Inferior parietal cortex (tissue), 1 donor: ENCODE measurements around the gene RGP1.

Experiments
- DNase-seq: peaks from one replicate; pipeline ENCODE4 v3.0.0-alpha.2; 2016; ENCODE audit errors: extremely low spot score

Gene RGP1

DNA sequence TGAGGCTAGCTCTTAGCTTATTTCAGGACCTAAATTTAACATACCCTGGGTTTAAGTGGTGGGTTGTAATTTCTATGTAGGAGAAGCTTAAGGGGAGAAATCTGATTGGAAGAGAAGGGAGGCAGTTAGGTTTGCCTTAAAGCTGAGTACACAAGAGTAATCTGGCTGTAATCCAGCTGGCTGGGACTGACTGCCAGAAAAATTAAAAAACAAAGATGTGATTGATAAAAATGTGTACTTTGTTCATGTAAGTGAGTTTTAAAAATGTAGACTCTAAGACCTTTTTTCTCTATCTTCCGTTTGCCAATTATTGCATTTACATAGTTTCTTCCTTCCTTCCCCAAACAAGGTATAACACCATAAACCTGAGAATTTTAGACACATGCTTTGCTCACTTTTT is 22.4 kb downstream of the RGP1 start:
- DNase-seq = no peak

DNA sequence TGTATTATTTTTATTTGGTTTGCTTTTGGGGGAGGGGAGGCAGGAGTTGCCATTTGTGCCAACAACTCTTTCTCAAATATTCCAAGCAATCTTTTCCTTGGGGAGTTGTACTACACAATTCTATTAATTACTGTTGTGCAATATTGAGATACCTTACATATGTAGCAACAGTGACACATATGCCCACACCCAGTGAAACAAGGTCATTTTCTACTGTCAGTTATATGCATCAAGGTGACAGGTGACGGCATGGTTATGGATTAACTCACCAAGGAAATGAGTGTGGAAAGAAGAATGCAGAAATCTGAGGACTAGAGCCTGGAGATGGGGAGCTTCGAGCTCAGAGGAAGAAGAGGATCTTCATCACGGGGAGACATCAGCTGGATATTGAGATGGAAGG is 22.9 kb downstream of the RGP1 start:
- DNase-seq = no peak

DNA sequence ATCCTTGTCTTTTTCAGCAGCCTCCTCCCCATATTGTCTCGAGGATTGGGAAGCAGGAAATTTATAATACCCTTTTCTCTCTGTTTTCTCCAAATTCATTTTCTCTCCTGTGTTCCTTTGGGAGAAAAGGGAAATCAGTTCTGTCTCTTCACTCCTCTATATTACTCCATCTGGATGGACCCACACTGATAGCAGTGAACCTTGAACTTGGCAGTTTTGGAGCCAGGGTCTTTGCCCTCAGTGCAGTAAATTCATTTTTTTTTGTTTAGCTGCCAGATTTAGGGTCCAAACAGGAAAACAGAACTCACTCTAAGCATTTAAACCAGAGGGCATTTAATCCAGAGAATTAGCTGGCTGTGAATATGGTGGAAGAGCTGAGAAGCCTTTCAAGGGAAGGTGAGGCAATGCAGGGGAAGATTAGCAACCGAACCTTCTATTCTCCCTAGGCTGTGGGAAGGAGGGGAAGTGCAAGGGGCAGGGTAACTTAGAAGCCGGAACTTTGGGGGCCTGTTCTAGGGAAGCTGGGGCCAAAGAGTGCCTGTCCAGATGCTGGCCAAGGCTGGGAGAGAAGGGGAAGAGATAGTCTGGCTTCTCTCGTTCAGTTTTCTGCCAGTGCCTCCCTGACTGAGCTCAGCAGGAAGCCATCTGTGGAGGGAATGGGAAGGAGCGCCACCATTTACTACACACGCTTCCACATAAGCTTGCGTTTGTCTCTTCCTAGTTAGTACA is 26.0 kb downstream of the RGP1 start:
- DNase-seq = no peak

DNA sequence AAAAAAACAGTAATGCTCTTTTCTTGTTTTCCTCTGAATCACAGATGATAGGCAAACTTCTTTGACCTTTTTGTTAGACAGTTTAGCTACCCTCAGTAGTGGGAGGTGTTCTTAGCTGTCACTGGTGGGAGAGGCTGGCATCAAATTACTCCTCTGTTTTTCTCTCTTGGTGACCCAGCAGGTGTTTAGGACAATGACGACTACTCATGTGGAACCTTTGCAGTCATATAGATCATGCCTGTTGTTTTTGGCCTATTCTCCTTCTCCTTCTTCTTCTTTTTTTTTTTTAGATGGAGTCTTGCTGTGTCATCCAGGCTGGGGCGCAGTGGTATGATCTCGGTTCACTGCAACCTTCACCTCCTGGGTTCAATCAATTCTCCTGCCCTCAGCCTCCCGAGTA is 26.9 kb downstream of the RGP1 start:
- no peak for DNase-seq

DNA sequence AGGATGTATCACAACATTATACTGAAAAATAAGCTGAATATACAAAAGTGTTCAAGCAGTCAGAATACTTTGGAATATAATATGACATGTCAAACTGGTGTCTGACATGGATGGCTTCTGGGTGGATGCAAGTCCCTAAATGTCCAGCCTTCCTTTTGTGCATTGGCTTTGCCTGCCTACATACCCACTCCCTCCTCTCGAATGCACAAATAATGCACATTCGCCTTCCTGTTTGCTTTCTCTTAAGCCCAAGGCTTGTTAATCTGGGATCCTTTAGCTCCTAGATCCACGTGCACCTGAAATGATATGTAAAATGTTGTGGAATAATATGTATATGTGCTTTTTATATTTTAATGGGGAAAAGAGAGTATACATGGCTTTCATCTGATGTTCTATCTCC is 29.4 kb downstream of the RGP1 start:
- no peak for DNase-seq

DNA sequence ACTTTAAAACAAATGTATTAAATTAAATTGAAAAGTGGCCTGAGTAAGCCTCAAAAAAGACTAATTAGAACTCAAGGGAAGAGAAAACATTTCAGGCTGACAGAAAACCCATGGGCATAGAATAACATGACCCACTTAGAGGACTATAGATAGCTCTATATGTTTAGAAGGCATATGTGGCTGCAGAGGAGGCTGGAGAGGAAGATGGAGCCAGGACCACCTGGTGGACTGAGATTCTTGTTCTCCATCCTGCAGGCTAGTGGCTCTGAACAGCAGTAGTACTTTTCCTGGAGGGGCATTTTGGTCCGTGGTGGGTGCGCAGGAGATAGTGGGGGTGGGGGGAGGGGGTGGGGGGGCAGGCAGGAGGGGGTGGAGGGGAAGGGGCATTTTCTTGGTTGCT is 32.0 kb downstream of the RGP1 start:
- DNase-seq = no peak

DNA sequence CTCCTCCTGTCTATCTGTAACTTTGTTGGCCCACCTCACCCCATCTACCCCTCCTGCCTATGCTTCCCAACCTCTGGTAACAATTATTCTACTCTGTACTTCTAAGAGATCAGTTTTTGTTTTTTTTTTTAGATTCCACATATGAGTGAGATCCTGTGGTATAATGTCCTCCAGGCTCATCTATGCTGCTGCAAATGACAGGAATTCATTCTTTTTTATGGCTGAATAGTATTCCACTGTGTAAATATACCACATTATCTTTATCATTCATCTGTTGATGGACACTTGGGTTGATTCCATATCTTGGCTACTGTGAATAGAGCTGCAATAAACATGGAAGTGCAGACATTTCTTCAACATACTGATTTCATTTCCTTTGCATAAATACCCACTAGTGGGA is 34.3 kb downstream of the RGP1 start:
- no peak for DNase-seq

DNA sequence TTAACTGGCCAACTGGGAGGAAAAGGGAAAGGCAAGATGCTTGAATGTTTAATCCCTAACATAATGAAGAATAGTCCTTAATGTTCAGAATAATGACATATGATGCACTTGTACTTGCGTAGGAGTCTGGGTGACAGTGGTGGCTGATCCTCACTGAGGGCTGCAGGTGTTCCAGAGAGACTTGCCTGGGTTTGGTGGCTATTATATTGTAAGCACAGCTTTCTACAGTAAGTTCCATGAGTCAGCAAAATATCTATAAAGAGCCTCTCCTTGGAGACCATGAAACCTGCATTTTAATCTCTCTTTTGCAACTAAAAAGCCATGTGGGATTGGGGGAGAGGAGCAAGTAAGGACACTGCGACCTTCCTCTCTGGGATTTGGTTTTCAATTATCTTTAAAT is 40.5 kb downstream of the RGP1 start:
- DNase-seq = no peak

DNA sequence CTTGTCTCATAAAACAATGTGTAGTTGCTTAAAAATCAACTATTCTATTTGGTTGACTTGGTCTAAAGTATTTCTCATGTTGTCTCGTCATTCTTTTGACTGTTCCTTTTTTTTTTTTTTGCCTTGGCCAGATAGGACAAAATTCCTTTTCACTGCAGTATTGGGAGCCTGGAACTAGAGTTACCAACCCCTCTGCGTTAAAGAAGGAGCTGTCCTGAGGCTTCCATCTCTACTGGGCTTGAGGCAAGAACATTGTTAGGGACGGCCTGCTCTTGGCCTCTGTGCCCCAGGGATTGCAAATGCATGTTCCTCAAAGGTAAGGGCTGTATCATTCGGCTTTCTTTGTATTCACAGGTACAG is 40.9 kb downstream of the RGP1 start:
- DNase-seq = no peak

DNA sequence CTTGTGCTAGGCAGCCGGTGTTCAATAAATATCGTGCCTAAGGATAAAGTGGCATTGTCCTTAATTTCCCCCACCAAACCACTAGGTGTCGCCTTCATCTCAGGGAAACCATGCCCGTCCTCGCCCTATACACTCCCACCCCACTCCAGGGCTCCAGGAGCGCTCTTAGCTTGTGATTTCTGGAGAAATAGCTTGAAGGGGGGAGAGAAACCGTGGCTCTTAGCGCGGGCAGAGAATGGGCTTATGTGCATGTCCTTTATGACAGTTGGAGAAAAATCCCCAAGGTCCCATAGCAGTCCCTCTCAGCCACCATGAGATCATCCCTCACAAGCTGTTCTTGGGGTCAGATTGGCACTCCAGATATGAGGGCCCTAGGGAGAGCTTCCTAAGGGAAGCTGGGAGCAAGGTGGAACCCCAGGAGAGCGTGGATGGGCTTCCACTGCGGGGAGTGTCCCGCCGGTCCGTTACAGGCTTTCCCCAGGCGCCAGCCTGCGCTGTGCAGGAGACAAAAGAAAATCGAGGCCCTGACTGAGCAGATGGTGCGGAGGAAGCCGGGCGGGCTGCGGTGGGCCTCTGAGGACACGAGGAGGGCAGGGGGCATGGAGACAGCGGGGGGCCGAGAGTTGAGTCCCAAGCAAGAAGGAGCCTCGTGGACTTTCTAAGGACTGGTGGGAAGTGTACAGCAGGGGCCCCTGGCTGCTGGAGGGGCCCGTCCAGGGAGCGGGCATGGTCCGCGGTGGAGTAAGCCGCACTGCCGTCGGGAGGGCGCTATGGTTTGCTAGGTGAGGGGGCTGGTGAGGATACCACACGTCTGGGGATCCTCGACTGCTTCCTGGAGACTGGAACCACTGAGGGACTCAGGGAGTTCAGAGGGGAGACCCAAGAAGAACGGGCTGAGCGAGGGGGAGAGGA is 41.6 kb downstream of the RGP1 start:
- peak; percentile 87 for DNase-seq

DNA sequence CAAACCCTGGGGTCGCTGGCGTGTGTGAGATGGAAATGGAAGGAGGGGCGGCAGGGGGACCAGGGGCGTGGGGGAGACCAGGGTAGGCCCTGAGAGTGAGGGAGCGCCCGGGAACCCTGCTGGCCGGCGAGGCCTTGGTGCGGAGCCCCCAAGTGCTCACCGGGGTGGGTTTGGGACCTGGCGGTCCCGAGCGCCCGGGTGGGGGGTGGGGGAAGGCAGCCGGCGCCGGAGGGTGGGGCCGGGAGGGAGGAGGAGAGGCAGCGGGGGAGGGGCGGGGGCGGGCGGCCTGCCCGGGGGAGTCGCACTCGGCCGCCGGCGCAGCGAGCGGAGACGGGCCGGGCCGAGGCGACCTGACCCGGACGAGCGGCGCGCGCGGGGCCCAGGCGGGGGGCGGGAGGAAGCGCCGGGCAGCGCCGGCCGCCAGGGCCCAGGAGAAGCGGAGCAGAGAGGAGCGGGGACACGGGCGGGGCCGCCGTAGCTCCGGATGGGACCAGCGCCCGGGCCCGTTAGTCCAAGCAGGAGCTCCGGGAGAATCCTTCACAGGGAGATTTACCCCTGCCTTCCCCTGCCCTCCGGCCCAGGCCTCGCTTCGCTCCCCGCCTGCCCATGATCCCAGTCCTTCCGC is 42.3 kb downstream of the RGP1 start, which contains the start of gene NPR2:
Gene NPR2 (plus strand): TSS at position 295 of the 625 bp plus-strand sequence. CDS start 818 bp downstream, outside the sequence.
- no peak for DNase-seq

DNA sequence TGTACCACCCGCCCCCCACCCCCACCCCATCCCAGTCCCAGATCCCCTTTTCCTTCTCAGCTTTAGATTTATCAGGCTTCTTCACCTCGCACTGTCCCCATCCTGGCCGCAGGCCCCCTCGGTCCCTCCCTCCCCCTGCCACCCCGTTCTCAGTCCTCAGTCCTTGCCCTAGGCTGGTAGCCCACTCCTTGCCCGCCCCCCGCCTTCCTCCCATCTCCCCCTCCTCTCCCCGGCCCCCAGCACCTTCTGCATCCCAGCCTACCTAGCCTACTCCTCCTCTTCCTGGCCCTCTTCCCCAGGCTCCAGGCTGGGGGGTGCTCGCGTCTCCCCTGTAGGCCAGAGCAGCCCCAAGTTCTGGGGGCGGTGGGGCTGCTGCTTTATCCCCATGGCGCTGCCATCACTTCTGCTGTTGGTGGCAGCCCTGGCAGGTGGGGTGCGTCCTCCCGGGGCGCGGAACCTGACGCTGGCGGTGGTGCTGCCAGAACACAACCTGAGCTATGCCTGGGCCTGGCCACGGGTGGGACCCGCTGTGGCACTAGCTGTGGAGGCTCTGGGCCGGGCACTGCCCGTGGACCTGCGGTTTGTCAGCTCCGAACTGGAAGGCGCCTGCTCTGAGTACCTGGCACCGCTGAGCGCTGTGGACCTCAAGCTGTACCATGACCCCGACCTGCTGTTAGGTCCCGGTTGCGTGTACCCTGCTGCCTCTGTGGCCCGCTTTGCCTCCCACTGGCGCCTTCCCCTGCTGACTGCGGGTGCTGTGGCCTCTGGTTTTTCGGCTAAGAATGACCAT is 43.1 kb downstream of the RGP1 start:
- no peak for DNase-seq

DNA sequence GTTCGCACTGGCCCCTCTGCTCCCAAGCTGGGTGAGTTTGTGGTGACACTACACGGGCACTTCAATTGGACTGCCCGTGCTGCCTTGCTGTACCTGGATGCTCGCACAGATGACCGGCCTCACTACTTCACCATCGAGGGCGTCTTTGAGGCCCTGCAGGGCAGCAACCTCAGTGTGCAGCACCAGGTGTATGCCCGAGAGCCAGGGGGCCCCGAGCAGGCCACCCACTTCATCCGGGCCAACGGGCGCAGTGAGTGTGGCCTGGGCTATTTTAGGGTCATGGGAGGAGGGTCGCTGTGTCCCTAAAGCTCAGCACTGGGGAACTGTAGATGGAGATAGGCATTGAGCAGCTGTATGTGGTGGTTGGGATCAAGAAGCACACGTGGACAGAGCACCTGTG is 43.7 kb downstream of the RGP1 start:
- DNase-seq = no peak

DNA sequence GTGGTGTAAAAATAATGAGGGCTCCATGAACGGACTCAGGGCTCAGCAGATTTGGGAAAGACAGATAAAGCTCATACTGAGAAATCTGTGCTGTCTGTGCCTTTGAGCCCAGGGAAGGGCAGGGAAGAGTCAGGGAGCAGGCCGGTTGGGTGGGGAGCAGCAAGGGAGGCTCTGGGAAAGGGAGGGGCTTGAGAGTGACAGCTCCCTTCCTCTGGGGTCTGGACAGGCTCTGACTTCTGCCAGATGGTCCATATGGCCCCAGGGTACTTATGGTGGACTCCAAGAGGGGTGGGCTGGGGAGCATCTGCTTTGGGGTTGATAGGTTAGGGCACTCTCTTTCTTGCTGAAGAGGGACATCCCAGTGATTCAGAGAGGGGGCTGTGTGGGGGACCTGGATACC is 44.4 kb downstream of the RGP1 start:
- no peak for DNase-seq

DNA sequence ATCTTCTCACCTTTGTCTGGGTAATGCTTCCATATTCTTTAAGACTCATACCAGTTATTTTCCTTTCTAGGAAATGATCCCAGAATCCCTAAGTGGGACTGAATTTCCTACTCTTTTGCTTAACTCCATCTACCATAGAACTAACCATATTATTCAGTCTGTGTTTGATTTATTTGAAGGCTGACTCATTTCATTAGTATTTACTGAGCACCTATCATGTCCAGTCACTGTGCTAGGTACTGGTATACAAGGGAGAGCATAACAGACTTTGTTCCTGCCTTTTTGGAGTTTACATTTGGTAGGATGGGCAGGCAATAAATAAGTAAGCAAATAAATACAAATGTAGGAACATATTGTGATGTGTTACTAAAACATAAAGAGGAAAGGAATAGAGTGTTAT is 46.6 kb downstream of the RGP1 start:
- DNase-seq = no peak

DNA sequence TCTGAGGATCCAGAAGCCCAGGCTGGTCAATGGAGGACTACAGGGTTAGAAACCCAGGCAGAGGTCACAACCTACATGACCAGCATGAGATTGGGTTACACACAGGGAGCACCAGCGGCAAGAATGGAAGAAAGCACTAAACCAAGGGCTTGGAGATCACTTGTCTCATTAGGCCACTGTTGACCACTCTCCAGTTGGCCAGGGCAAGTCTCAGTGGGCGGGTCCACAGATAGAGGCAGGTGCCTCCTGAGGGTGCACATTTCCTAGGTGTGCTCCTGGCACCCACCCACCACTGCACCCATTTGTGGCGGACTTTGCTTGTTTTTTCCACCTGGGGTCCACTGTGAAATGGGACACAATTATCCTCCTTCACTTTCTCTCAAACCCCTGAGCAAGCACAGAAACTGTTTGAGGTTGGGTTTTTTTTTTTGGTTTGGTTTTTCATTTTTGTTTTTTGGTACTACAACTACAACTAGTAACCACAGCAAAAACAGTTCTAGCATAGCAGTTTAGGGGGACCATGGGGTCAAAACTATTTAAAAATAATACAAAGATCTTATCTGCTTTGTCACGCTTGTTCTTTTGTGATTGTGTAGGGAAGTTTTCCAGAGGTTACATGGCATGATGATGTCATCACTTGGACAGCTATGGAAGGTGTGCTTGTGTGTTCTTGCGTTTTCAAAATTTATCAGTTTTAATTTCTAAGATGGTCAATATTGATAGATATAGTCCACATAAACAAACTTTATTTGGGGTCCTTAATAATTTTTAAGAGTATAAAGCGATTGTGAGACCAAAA is 48.4 kb downstream of the RGP1 start:
- DNase-seq = no peak

DNA sequence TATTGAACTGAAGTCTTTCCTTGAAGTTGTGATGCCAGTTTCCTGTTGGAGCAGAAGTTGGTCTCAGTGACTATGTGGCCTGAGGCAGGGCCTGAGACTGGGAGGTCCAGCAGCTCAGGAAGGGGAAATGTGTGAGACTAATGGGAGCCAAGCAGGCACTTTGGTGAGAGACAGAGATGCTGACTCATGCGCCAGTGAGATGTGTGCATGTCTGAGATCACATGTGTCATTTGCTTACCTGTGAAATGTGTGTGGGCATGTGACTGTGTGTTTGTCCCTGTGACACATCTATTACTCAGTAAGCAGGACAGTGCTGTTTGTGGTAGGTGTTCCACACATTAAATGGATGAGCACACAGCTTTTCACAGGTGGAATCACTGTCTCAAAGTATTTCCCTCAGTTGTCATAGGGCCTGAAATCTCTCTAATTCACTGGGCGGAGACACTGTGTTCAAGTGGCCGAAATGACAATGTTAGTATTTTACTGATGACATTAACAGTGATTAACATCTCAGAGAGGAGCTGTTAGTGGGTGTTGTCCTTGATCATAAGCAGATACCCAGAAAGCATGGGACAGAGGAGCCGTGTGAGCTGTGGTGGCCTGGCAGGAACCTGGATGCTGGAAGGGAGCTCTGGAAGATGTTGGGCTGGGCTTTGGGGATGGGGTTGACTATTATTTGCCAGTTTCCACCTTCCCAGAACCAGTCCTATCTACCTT is 49.7 kb downstream of the RGP1 start:
- DNase-seq = no peak

DNA sequence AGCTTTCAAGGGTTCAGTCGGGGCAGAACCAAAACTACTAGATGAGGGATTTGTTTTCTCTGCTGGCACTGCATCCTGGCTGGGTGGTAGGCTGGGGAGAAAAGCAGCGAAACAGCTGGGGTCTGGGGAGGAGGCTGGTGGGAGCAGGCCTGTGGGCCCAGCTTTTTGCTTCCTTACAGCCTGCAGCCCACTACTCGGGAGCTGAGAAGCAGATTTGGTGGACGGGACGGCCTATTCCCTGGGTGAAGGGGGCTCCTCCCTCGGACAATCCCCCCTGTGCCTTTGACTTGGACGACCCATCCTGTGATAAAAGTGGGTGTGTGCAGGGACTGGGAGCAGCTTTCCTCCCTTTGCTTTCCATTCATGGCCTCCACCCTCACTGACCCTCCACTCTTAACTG is 51.4 kb downstream of the RGP1 start:
- no peak for DNase-seq

DNA sequence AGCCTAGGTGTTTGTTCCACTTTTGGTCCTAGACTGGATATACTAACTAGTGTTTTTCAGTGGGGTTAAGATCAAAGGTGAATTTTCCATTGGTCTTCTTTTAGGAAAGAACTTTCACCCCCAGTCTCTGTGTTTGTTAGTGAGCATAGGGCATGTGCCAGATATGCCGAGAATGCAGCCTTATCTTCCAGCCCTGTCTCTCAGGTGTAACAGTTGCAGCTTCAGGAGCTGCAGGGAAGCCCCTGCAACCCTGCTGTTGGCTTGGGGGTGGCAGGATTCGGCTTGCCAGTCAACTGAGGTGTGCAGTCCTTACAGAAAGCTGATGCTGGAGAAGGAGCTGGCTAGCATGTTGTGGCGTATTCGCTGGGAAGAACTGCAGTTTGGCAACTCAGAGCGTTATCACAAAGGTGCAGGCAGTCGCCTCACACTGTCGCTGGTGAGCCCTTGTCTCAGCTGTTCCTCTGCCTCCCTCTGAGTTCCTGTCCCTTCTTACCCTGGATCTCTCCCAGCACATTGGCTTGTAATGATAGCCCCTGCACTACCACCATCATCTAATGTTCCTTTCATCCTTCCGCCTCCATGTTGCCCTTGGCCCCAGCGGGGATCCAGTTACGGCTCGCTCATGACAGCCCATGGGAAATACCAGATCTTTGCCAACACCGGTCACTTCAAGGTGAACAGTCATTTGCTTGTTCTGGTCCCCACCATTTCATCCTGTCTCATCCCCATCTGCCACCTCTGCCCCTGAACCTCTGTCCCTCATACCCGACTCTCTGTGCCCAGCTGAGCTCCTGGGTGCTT is 52.4 kb downstream of the RGP1 start:
- no peak for DNase-seq

DNA sequence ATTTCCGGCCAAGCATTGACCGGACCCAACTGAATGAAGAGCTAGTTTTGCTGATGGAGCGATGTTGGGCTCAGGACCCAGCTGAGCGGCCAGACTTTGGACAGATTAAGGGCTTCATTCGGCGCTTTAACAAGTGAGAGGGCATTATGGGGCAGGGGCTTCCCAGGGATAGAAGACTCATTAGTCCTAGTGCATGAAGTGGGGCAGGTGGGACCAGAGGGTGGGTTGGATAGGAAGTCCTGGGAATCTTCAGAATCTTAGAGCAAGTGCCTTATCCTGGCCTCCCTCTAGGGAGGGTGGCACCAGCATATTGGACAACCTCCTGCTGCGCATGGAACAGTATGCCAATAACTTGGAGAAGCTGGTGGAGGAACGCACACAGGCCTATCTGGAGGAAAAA is 57.0 kb downstream of the RGP1 start:
- DNase-seq = no peak
